ENCODE measurements around the gene OOSP4B. TPM values are rescaled to one million over a fixed set of nuclear protein-coding genes. Genes with fewer than 3 reads are reported as not detected.
"Not testable (repeated sequence)": the region's sequence is repeated elsewhere in the genome, so short reads cannot be mapped to it uniquely, and the experiment has no call there.

OOSP4B gene
- total and polyA plus RNA-seq, 11 donors = not detected

DNA sequence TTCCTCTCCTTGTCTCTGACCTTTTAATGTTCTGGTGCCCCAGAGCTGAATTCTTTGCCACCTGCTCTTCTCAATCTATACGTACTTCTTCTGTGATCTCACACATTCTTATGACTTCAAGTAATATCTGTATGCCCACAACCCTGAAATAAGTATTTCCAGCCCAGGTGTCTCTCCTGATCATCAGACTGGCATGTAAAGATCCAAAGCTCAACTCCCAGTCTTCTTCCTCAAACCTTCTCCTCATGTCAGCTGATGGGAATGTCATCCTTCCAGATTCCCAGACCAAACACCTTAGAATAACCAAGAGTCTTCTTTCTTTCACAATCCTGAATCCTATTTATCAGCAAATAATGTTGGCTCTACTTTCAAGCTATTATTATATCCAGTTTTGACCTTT, 48.8 kb downstream of the OOSP4B start:
- intact Hi-C loops (cut with DNase I) = no loop called here
- no peaks in the 10 kb centered on the region for H3K4me1 ChIP-seq
- TF ChIP-seq, protein P1, sequence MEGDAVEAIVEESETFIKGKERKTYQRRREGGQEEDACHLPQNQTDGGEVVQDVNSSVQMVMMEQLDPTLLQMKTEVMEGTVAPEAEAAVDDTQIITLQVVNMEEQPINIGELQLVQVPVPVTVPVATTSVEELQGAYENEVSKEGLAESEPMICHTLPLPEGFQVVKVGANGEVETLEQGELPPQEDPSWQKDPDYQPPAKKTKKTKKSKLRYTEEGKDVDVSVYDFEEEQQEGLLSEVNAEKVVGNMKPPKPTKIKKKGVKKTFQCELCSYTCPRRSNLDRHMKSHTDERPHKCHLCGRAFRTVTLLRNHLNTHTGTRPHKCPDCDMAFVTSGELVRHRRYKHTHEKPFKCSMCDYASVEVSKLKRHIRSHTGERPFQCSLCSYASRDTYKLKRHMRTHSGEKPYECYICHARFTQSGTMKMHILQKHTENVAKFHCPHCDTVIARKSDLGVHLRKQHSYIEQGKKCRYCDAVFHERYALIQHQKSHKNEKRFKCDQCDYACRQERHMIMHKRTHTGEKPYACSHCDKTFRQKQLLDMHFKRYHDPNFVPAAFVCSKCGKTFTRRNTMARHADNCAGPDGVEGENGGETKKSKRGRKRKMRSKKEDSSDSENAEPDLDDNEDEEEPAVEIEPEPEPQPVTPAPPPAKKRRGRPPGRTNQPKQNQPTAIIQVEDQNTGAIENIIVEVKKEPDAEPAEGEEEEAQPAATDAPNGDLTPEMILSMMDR (IDR thresholded peaks at IDR 0.05) = no peak
- no peak for TF ChIP-seq POLR2A (IDR thresholded peaks at IDR 0.05)
- DNase-seq (no peak), ATAC-seq (no peak)
- H3K27me3 ChIP-seq = no peaks in the 10 kb centered on the region
- no peaks in the 10 kb centered on the region for H3K36me3 ChIP-seq
- no peak overlapping the region for H3K27ac ChIP-seq
- no peak overlapping the region for H3K4me3 ChIP-seq
- 72 to 85% (median 79%) methylated on average over 1 of the region's 1 CpG for WGBS, 4 donors
- no peaks in the 10 kb centered on the region for H3K9me3 ChIP-seq

DNA sequence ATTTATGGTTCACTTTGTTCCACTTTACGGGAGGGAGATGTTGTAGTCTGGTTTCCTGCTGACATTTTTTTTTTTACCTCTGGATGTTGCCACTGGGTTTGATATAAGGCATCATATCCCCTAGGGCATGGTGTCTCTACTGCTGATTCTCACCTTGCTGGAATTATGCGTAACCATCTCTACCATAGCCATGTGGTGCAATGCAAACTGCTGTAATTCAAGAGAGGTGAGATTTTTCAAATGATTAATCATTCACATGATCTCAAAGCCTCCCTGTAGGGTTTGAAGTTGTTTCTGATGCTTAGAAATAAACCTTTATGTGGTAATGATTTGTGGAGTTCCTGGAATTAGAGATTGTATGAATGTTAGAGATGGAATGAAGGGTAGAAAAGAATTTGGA, 52.5 kb downstream of the OOSP4B start:
- Histone ChIP-seq H3K27ac (no peak overlapping the region), H3K27me3 (no peaks in the 10 kb centered on the region), H3K9me3 (no peaks in the 10 kb centered on the region), H3K4me1 (no peaks in the 10 kb centered on the region), H3K36me3 (no peaks in the 10 kb centered on the region), H3K4me3 (no peak overlapping the region)
- 72 to 76% (median 74%) methylated on average over 2 of the region's 2 CpGs for WGBS, 4 donors
- TF ChIP-seq, protein P1 (IDR thresholded peaks at IDR 0.05) = no peak
- no peak for TF ChIP-seq POLR2A (IDR thresholded peaks at IDR 0.05)
- ATAC-seq = no peak
- intact Hi-C loops (cut with DNase I) = no loop called here
- DNase-seq = no peak

DNA sequence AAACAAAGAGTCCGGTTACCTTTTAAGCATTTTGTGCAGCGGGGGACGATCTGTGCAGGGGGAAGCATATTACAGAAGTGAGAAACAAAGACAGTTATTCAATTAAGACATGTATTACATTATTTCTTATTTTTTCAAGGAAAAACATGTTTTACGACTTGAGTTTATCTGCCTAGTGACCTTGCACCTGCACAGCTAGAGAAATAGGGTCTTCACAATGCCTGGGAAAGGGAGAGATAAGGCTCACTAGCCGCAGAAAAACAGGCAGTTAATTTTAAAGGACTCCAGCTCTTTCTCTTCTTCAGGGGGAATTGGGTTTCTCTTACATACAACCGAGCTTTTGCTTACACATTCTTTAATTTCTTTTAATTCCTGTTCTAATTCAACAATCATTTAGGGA, 54.7 kb downstream of the OOSP4B start:
- H3K4me1 ChIP-seq; H3K9me3 ChIP-seq; DNase-seq; ATAC-seq; H3K27me3 ChIP-seq; H3K27ac ChIP-seq; intact Hi-C loops (cut with DNase I); H3K36me3 ChIP-seq; H3K4me3 ChIP-seq: not testable (repeated sequence)
- 71 to 77% (median 75%) methylated on average over 6 of the region's 6 CpGs for WGBS, 4 donors

DNA sequence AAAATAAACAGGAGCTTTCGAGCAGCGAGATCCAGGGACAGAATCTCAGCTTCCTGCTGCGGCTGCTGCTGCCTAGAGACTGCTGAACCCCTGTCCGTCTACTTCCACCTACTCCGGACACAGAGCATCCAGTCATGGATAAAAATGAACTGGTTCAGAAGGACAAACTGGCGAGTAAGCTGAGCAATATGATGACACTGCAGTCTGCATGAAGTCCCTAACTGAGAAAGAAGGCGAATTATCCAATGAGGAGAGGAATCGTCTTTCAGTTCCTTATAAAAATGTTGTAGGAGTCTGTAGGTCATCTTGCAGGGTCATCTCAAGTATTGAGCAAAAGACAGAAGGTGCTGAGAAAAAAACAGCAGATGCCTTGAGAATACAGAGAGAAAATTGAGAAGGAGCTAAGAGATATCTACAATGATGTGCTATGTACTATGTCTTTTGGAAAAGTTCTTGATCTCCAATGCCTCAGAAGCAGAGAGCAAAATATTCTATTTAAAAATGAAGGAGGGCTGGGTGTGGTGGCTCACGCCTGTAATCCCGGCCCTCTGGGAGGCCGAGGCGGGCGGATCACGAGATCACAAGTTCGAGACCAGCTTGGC, 60.3 kb downstream of the OOSP4B start:
- H3K4me3 ChIP-seq = no peak overlapping the region
- no peak for ATAC-seq
- intact Hi-C loops (cut with DNase I) = no loop called here
- no peaks in the 10 kb centered on the region for H3K4me1 ChIP-seq
- H3K9me3 ChIP-seq = no peaks in the 10 kb centered on the region
- DNase-seq = no peak
- H3K27me3 ChIP-seq = no peaks in the 10 kb centered on the region
- H3K27ac ChIP-seq = no peak overlapping the region
- TF ChIP-seq POLR2A (IDR thresholded peaks at IDR 0.05) = no peak
- TF ChIP-seq, protein P1 (IDR thresholded peaks at IDR 0.05) = no peak
- H3K36me3 ChIP-seq = no peaks in the 10 kb centered on the region
- 60 to 74% (median 67%) methylated on average over 15 of the region's 15 CpGs for WGBS, 4 donors

DNA sequence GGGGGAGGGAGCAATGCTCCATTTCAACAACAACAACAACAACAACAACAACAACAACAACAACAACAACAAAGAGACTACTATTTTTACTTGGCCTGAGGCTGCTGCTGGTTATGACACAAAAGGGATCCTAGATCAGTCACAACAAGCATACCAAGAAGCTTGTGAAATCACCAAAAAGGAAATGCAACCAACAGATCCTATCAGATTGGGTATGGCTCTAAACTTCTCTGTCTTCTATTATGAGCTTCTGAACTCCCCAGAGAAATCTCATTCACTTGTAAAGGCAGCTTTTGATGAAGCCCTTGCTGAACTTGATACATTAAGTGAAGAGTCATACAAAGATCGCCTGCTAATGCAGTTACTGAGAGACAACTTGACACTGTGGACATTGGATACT, 61.0 kb downstream of the OOSP4B start:
- DNase-seq = no peak
- intact Hi-C loops (cut with DNase I) = no loop called here
- WGBS, 4 donors = 86 to 96% (median 91%) methylated on average over 1 of the region's 1 CpG
- Histone ChIP-seq H3K9me3 (no peaks in the 10 kb centered on the region), H3K36me3 (no peaks in the 10 kb centered on the region), H3K4me1 (no peaks in the 10 kb centered on the region), H3K4me3 (no peak overlapping the region), H3K27me3 (no peaks in the 10 kb centered on the region), H3K27ac (no peak overlapping the region)
- TF ChIP-seq, protein P1 (IDR thresholded peaks at IDR 0.05) = no peak
- no peak for TF ChIP-seq POLR2A (IDR thresholded peaks at IDR 0.05)
- no peak for ATAC-seq

Data from heart left ventricle (tissue), 16 donors.